IPS-NIHi7 (cell line): ENCODE data around the gene TMPRSS9.

Source experiments
- DNase-seq: peaks from one replicate; pipeline ENCODE4 v3.0.0; 2012; ENCODE audit warnings: mixed read lengths; ENCODE audit errors: extremely low spot score

The TMPRSS9 gene

GRCh38 chr19:2434721-2435265, 74.7 kb downstream of the TMPRSS9 start:
- no peak for DNase-seq

GRCh38 chr19:2436384-2436783, 76.3 kb downstream of the TMPRSS9 start:
- DNase-seq = no peak

- DNase-seq = no peak
Observed at GRCh38 chr19:2436926-2437325, 76.9 kb downstream of the TMPRSS9 start.

DNA sequence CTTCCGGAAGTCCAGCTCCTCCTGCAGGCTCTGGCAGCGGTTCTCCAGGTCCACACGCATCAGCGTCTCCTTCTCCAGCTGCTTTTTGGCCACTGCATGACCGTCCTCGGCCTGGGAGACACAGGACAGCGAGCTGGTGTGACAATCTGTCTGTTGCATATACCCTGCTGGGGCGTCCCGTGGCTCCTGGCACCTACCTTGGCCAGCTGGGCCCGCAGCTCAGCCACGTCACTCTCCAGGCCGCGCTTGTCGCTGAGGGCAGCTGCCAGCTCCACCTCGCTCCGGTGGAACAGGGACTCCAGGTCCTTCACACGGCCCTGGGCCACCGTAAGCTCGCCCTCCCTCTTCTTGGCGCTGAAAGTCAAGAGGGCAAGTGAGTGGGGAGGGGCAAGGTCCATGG, 78.1 kb downstream of the TMPRSS9 start:
- no peak for DNase-seq

GRCh38 chr19:2440515-2440914, 80.5 kb downstream of the TMPRSS9 start:
- no peak for DNase-seq

DNA sequence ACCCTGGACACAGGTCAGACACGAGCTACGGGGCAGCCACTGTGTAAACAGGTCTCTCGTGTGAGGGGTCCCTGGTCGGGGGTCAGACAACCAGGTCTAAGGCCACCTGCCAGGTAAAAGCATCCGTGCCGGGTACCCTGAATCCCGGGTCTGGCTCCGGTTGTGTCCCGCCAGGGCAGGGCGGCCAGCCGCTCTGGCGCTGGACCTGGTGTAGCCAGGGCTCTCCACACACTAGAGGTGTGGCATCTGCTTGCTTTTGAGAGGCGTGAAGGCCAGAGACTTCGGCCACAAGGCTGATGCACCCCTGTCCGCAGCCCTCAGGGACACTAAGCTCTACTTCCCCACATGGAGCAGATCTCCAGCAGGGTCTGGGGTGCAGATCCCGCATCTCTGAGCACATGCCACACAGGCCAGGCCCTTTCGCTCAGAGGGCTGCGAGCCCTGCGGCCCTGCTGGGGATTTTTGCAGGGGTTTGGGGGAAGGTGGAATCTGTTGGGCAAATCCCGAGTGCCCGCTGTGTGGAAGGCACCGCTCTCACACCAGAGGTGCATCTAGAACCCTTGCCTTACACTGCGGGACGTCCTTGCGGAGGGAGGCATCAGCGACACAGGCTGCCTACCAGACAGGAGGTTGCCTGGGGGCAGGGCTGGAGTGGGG, 81.2 kb downstream of the TMPRSS9 start:
- no peak for DNase-seq

DNA sequence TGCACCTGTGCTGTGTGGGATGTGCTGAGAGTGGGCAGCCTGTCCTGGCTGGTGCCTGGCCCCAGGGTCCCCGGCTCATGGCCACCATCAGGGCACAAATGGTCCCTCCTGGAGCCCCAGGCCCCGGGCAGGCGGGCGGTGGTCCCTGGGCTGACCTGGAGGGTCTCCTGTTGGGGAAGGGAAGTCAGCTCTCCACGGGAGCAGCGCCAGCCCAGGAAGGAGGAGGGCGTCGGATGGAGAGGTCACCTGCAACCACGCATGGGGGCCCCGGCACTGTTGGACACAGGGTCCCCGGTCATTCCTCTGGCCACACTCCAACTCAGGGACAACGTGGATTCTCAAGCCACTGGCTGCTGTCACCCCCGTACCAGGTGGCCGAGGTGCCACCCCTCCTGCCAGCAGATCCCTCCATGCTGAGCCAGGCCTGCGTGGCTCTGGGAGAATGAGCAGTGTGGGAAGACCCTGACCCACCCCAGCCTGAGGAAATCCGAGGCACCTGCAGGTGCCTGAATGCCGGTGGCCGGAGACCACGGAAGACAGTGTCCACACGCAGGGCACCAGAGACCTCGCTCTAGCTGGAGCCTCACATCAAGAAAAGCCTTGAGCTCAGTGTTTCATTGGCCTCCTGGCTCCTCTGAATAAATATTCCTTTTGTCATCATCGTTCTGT, 83.2 kb downstream of the TMPRSS9 start:
- no peak for DNase-seq

DNA sequence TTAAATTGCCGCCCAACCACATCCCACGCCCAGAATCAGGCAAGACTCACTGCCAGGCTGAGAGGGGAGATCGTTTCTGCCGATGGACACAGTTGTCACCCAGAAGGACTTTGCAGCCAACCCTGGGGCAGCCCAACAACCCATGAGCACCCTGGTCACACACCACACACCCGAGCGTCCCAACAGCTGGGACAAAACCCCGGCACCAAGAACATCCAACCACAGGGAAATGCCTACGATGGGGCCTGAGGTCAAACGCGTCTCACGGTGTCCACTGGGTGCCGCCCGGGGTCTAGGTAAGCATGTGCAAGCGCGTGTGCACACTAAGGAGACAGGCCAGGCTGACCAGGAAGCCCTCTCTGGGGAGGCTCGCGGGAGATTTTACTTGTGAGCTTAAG, 83.7 kb downstream of the TMPRSS9 start:
- DNase-seq = no peak

DNA sequence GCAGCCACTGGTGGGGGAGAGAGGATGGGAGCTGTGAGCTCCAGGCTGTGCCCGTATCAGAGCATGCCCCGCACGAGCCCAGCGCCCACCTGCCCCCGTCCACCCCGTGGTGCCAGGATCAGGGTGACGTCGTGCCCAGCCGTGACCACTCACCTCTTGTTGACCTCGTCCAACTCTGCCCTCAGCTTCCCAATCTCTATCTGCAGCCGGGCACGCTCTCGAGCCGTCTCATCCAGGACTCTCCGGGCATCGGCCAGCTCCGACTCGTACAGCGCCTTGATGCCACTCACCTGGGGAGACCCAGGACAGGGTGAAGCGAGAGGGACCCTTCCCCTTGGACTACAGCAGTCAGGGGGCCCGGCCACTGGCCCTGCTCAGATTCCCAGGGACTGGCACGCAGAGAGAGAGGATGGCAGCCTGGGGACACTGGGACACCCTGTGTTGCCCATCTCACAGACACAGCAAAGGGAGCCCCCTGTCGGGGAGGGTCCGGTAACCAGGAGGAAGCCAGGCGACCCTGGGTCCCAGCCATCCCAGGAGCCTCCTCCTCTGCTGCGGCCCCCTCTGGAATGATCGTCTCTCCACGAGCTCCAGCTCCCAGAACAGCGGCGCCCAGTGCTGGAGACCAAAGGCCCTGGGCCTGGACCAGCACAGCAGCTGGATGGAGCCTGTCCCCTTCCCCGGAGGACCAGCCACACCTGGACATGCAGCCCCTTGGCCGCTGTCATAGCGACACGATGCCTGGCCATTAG, 84.4 kb downstream of the TMPRSS9 start:
- DNase-seq = no peak

- DNase-seq = no peak
Observed at GRCh38 chr19:2446381-2446780, 86.3 kb downstream of the TMPRSS9 start.

DNA sequence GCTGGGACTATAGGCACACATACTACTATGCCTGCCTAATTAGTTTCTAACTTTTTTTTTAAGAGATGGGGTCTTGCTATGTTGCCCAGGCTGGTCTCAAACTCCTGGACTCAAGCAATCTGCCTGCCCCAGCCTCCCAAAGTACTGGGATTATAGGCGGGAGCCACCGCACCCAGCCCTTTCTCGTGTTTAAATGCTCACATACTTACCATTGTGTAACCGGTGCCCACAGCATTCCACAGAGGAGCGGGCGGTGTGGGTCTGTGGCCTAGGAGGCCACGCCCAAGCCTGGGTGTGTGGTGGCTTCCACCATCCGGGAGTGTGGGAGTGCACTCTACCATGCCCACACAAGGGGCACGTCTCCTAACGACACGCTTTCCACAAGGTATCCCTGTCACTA, 89.0 kb downstream of the TMPRSS9 start:
- no peak for DNase-seq

DNA sequence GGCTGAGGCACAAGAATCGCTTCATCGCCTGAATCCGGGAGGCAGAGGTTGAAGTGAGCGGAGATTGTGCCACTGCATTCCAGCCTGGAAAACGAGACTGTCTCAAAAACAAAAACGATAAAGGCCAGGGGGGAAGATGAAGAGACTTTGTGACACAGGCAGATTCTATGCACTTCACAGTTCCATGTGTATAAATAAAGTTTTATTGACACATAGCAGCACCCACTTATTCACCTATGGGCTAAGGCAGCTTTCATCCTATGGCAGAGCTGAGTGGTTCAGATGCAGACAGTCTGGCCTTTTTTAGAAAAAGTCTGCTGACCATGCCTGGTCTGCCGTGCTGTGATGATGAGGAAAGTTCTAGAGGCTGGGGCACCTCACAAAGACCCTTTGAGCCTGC, 91.1 kb downstream of the TMPRSS9 start:
- DNase-seq = no peak

GRCh38 chr19:2451741-2452140, 91.7 kb downstream of the TMPRSS9 start:
- no peak for DNase-seq

- no peak for DNase-seq
Observed at GRCh38 chr19:2453431-2454025, 93.5 kb downstream of the TMPRSS9 start.

DNA sequence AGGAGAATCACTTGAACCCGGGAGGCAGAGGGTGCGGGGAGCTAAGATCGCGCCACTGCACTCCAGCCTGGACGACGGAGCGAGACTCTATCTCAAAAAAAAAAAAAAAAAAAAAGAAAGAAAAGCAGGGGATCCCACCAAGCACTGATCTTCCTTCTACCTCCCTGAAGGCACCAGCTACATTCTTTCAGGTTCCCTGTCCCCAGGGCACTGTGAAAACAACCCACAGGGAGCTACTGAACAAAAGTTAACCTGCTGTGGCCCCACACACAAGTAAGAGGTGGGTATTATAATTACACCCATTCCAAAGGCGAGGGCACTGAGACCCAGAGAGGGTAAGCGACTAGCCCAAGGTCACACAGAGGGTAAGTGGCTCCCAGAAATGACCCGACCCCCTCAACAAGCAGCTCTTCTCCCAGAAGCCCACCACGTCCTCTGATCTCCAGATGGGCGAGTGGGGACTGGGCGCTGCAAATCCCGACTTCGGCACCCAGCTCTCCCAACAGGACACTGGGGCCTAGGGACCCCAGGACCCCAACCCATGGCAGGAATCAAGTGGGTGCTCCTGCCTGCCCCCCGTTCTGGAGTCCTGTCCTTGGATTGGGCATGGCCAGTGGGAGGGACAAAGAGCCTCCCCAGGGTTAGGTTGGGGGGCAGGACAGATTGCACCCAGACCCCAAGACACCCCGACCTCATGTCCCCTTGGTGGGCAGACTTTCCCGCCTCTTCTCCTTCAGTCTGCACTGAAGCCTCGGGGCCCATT, 94.3 kb downstream of the TMPRSS9 start:
- no peak for DNase-seq

DNA sequence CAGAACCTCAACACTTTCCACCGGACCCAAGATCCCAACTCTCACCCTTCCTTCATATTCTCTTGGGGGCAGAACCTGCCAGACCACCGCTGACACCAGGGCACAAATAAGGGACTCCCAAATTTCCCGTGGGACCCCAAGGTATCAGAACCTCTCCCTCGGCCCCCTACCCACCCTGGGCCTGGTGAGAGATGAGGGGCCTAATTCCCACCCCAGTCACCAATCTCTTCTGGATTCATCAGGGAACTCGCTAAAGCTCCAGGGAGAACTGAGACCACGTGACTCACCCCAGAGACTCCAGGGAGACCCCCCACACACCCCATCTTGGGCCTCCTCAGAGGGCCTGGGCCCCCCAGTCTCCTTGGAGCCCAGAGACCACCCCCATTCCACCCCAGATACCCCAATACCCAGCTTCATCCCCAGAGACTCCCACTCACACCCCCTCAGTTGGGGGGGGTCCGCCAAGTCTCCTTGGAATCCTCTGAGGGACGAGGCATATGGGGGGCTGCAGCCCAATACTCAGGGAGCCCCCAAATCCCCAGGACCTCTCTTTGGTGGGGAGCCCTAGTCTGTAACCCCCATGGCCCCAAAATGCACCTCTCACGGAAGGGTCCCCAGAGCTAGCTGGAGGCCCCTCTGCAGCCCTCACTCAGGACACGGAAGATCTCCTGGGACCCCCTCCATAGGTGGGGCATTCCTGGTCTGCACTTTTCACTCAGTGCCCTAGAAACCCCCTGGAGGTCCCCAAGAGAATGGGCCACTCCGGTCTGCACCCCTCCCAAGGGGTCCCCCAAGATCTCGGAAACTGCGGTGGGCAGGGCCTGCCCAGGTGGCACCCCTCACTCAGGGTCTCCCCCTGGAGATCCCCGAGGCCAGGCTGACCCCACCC, 95.1 kb downstream of the TMPRSS9 start:
- no peak for DNase-seq

DNA sequence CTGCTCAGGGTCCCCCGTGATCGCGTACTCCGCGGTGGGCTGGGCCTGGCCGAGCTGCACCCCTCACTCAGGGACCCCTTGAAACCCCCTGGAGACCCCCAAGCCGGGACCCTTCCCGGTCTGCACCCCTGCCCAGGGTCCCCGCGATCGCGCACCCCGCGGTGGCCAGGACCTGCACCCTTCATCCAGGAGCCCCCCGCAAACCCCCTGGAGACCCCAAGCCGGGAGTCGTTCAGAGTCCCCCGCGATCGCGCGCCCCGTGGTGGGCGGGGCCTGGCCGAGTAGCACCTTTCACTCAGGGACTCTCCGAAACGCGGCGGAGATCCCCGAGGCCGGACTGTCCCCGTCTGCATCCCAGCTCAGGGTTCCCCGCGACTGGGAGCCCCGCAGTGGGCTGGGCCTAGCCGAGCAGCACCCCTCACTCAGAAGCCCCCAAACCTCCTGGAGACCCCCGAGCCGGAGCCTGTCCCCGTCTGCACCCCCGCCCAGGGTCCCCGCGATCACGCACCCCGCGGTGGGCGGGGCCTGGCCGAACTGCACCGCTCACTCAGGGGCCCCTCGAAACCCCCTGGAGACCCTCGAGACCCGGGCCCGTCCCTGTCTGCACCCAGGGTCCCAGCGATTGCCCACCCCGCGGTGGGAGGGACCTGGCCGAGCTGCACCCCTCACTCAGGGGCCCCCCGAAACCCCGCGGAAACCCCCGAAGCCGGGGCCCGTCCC, 95.9 kb downstream of the TMPRSS9 start:
- DNase-seq = no peak

- no peak for DNase-seq
Observed at GRCh38 chr19:2457394-2458037, 97.5 kb downstream of the TMPRSS9 start.

DNA sequence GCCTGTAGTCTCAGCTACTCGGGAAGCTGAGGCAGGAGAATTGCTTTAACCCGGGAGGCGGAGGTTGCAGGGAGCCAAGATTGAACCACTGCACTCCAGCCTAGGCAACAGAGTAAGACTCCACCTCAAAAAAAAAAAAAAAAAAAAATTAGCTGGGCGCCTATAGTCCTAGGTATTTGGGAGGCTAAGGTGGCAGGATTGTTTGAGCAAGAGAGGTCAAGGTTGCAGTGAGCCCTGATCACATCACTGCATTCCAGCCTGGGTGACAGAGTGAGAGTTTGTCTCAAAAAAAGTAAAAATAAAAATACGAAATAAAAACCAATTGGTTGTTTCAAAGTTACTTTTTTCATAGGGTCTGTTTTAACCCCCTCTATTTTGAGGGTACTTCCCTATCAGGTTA, 98.0 kb downstream of the TMPRSS9 start:
- no peak for DNase-seq
